BJ (cell line): Measurements from ENCODE around the gene ITSN1. TPM values are rescaled to one million over a fixed set of nuclear protein-coding genes. Genes with fewer than 3 reads are reported as not detected.
"Not testable (repeated sequence)": the region's sequence is repeated elsewhere in the genome, so short reads cannot be mapped to it uniquely, and the experiment has no call there.

ENCODE experiments used
- CTCF ChIA-PET: fragments of 350-600 bp; formaldehyde crosslinking; extraction: SDS; loops from one replicate; lab custom pipeline; 2021; ENCODE audit warnings: antibody characterized with exemption, inconsistent platforms; lab: Yijun Ruan, JAX
- POLR2A ChIA-PET: fragments of 300-600 bp; sonication (Branson Sonifier 250); formaldehyde crosslinking; extraction: SDS; loops from one replicate; lab custom pipeline; 2021; ENCODE audit warnings: antibody characterized with exemption; lab: Charles Lee
- DNase-seq: peaks from one replicate; pipeline ENCODE4 v3.0.0-alpha.2; 2011; ENCODE audit warnings: low read depth
- H3K27me3 ChIP-seq: 2 replicates; pipeline ENCODE4 v1.6.0; 2011; ENCODE audit warnings: low read length; ENCODE audit not compliant: control insufficient read depth, insufficient read depth
- H3K36me3 ChIP-seq: 2 replicates; pipeline ENCODE4 v1.5.1; 2011; ENCODE audit warnings: low read length; ENCODE audit not compliant: control insufficient read depth, insufficient read depth
- H3K4me3 ChIP-seq: 2 replicates; pipeline ENCODE4 v1.5.1; 2011; ENCODE audit warnings: low read depth, mild to moderate bottlenecking, control low read depth, low read length
- CTCF ChIP-seq: IDR thresholded peaks from 2 replicates; pipeline ENCODE4 v1.5.1; 2011; ENCODE audit warnings: low read depth, mild to moderate bottlenecking, control low read depth, inconsistent platforms, low read length, moderate library complexity; ENCODE audit not compliant: insufficient read depth
- polyA plus RNA-seq: library from polyadenylated mRNA; depleted of rRNA; stranded (reverse); fragments of >200 nt; gene quantifications from 2 replicates; pipeline ENCODE4 v1.2.3, GENCODE V29; 2011

Gene ITSN1
- polyA plus RNA-seq, 1 experiment, result 68.4 TPM

GRCh38 chr21:33865176-33865575 lies 222.9 kb downstream of the ITSN1 start:
- no peak for TF ChIP-seq CTCF
- Histone ChIP-seq H3K4me3 (no peak overlapping the region), H3K27me3 (peaks cover 4% of the 10 kb centered on the region; the same call in 1 of the 2 replicates), H3K36me3 (no peaks in the 10 kb centered on the region)
- DNase-seq, result no peak
- ChIA-PET POLR2A (no interaction called here), CTCF (interaction anchor here (0.5 to 2.6 kb wide), 3 partner anchors 10 to 240 kb away, joined by 3 to 7 read pairs (median 4); no protein-coding TSS in a partner anchor)

- POLR2A ChIA-PET, result no interaction called here
- no peak for DNase-seq
- Histone ChIP-seq H3K36me3 (no peaks in the 10 kb centered on the region), H3K4me3 (no peak overlapping the region), H3K27me3 (peaks cover 4% of the 10 kb centered on the region; the same call in 1 of the 2 replicates)
- CTCF ChIA-PET, result interaction anchor here (0.5 to 1.7 kb wide), 3 partner anchors 11 to 241 kb away, joined by 3 to 4 read pairs (median 3); no protein-coding TSS in a partner anchor
- TF ChIP-seq CTCF, result no peak
Measured at GRCh38 chr21:33865996-33866575, 223.8 kb downstream of the ITSN1 start.

- peaks cover 4% of the 10 kb centered on the region; the same call in 1 of the 2 replicates for H3K27me3 ChIP-seq
- ChIA-PET CTCF (no interaction called here), POLR2A (no interaction called here)
- DNase-seq, result no peak
- H3K4me3 ChIP-seq, result no peak overlapping the region
- TF ChIP-seq CTCF, result no peak
- H3K36me3 ChIP-seq, result no peaks in the 10 kb centered on the region
Measured at GRCh38 chr21:33866826-33867225, 224.5 kb downstream of the ITSN1 start.

- H3K36me3 ChIP-seq, DNase-seq, H3K27me3 ChIP-seq, H3K4me3 ChIP-seq, CTCF ChIA-PET, POLR2A ChIA-PET: not testable (repeated sequence)
Measured at GRCh38 chr21:33867868-33868267, 225.6 kb downstream of the ITSN1 start.

- ChIA-PET POLR2A (no interaction called here), CTCF (no interaction called here)
- TF ChIP-seq CTCF, result no peak
- DNase-seq, result no peak
- H3K27me3 ChIP-seq, result peaks cover 2% of the 10 kb centered on the region; the same call in 1 of the 2 replicates
- H3K36me3 ChIP-seq, result no peaks in the 10 kb centered on the region
- no peak overlapping the region for H3K4me3 ChIP-seq
Measured at GRCh38 chr21:33869873-33870272, 227.6 kb downstream of the ITSN1 start.
